Measurements from ENCODE around the gene NCS1.
A peak's percentile ranks its signal among the peaks of the same experiment; 100 is the strongest.

The NCS1 gene

DNA sequence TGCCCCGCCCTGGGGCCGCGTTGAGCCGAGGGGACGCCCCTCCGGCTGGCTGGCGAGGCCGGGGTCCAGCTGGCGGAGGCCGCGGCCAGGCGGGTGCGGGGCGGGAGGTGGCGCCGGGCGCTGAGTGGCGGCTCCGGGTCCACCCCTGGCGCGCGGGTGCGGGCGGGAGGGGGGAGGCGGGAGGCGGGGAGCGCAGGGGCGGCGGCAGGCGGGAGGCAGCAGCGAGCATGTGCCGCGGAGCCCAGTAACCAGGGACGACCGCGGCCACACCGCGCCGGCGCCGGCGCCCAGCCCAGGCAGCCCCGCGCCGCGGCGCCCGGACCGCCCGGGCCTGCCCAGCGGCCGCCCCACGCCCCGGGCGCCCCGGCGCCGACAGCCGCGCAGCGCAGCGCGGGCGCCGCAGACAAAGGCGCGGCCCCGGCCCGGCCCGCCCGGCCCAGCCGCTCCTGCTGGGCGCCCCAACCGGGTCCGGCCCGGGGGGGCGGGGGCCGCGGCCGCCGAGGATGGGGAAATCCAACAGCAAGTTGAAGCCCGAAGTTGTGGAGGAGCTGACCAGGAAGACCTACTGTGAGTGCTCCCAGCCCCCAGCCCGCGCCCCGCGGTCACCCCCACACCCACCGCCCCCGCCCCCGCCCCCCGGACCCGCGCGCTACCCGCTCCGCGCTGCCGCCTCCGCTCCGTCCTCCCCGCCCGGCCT is at the start of gene NCS1:
NCS1 (plus strand) TSS at position 244 of the 697 bp plus-strand sequence; CDS start at position 504, 260 bp downstream.
- Histone ChIP-seq H3K36me3 (ENCODE audit: insufficient read depth, low read length) (no peaks in the 10 kb centered on the region), H2AFZ (ENCODE audit: low read length, unreplicated experiment) (peak within 1 kb of the TSS; percentile 78), H3K27ac (ENCODE audit: low read depth, low read length) (peak within 1 kb of the TSS; percentile 30; the same call in 1 of the 2 replicates), H3K79me2 (ENCODE audit: control insufficient read depth, insufficient read depth, low read length, unreplicated experiment) (peaks cover 45% of the 10 kb centered on the region), H3K4me1 (ENCODE audit: control insufficient read depth, insufficient read depth, low read length, unreplicated experiment) (peaks cover 8% of the 10 kb centered on the region), H3K27me3 (ENCODE audit: insufficient read depth, low read length) (no peaks in the 10 kb centered on the region), H3K4me3 (ENCODE audit: low read depth, low read length) (peak within 1 kb of the TSS; percentile 89)

DNA sequence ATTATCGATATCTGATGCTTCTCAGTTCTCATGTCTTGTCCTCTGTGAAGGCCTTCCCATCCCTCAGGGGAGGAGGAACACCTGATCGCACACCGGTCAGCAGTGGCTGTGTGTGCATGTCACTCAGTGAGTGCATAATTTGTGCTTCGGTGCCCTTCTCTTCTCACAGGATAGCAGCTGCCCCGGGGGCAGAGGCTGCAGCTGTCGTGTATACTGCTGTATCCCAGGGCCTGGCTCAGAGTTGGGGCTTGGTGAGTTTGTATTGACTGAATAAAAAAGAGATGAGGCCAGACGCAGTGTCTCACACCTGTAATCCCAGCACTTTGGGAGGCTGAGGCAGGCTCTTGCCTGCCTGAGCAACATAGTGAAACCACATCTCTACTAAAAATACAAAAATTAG is 49.7 kb upstream of the NCS1 start:
- Histone ChIP-seq H3K36me3 (ENCODE audit: insufficient read depth, low read length) (no peaks in the 10 kb centered on the region), H3K79me2 (ENCODE audit: control insufficient read depth, insufficient read depth, low read length, unreplicated experiment) (no peaks in the 10 kb centered on the region)

GRCh38 chr9:130124085-130124860 is 47.9 kb upstream of the NCS1 start:
- Histone ChIP-seq H3K36me3 (ENCODE audit: insufficient read depth, low read length) (no peaks in the 10 kb centered on the region), H2AFZ (ENCODE audit: low read length, unreplicated experiment) (no peak overlapping the region), H3K27me3 (ENCODE audit: insufficient read depth, low read length) (no peaks in the 10 kb centered on the region), H3K79me2 (ENCODE audit: control insufficient read depth, insufficient read depth, low read length, unreplicated experiment) (no peaks in the 10 kb centered on the region), H3K4me1 (ENCODE audit: control insufficient read depth, insufficient read depth, low read length, unreplicated experiment) (peaks cover 17% of the 10 kb centered on the region), H3K4me3 (ENCODE audit: low read depth, low read length) (no peak overlapping the region), H3K27ac (ENCODE audit: low read depth, low read length) (no peak overlapping the region)

More for the DNA sequence above, 49.7 kb upstream of the NCS1 start:
- Histone ChIP-seq H3K4me1 (ENCODE audit: control insufficient read depth, insufficient read depth, low read length, unreplicated experiment) (peaks cover 21% of the 10 kb centered on the region), H3K27me3 (ENCODE audit: insufficient read depth, low read length) (no peaks in the 10 kb centered on the region), H2AFZ (ENCODE audit: low read length, unreplicated experiment) (no peak overlapping the region), H3K4me3 (ENCODE audit: low read depth, low read length) (no peak overlapping the region), H3K27ac (ENCODE audit: low read depth, low read length) (no peak overlapping the region)

DNA sequence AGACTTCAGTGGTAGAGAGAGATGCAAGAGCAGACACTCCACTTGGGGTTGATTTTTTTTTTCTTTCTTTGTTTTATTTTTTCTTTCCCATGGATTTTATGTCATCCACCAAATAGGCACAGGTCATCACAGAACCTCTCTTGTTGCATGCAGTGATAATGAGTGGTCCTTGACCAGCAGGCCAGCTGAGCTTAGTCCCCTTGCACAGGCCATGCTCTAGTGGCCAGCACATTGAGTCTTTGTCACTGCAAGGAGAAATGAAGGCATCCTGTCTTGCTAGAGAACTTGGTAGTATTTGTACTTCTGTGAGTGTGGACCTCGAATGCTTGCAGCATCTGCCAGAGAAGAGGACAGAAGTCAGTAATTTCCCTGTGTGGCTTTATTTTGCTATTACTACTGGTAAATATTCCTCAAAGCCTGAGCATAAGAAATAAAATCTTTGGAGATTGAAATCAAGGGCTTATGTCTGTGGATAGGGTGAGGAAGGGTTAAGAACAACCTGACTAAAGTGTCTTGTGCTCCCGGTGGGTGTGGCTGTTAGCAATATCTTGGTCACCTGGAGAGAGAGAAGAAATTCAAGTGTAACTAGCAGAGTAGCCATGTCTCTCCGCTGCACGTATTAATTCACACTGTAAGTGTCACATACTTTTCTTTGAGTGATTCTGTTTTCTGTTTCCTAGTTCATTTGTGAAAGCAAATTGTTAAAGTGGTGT is 45.3 kb upstream of the NCS1 start:
- Histone ChIP-seq H3K27ac (ENCODE audit: low read depth, low read length) (0 out of 2 replicates have a peak overlapping the region, but pooled peaks have one; percentile 1), H3K4me1 (ENCODE audit: control insufficient read depth, insufficient read depth, low read length, unreplicated experiment) (peaks cover 24% of the 10 kb centered on the region), H3K27me3 (ENCODE audit: insufficient read depth, low read length) (no peaks in the 10 kb centered on the region), H3K4me3 (ENCODE audit: low read depth, low read length) (no peak overlapping the region), H3K79me2 (ENCODE audit: control insufficient read depth, insufficient read depth, low read length, unreplicated experiment) (no peaks in the 10 kb centered on the region), H3K36me3 (ENCODE audit: insufficient read depth, low read length) (peaks cover 5% of the 10 kb centered on the region; the same call in 1 of the 2 replicates), H2AFZ (ENCODE audit: low read length, unreplicated experiment) (no peak overlapping the region)

DNA sequence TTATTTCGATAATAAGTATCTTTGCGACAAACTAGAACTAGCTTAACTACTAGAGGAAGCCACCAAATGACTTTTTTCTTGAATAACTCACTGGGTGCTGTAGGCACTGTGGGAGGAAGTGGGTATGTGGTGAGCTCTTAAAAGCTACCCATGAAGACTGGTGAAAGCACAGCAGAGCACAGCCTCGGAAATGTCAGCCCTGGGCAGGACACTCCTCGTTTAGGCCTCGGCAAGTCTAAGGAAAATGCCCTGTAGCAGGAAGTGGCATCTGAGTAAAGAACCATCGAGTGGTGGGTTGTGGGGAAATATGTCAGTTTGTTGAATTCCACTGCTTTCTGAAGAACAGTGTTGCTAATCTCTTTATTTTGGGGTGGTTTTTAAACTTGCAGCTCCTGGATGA is 44.0 kb upstream of the NCS1 start:
- Histone ChIP-seq H3K36me3 (ENCODE audit: insufficient read depth, low read length) (peaks cover 5% of the 10 kb centered on the region; the same call in 1 of the 2 replicates), H3K27ac (ENCODE audit: low read depth, low read length) (peak overlapping the region; percentile 96), H3K4me3 (ENCODE audit: low read depth, low read length) (no peak overlapping the region)

DNA sequence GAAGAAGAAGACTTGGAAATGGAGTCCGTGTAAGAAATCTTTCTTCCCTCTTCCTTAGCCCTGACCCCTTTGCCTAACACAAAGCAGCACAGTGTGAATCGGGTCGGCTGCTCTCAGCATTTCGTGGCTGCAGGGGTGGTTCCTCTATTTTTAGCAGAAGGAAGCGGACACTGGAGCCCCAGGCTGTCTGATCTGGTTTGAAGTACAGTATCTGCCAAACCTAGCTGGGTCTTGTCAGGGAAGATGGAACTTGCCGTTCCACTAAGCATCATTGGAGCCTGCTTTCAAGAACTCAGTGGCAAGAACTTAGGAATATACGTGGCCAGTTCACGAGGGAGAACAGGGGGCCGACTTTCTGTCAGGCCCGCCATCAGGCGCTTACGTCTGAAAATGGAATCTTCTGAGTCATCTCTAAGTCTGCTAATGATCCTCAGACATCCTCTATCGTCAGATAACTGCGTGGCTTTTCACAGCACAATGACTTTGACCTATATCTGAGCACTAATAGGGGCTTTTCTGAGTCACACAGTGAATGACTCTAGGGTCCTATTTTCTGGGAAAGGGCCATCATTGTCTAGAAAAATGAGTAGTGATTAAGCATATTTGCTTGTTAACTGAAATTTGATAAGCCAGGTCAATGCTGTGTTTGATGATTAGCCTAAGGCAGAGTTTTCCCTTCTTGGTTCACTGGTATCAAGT is 43.3 kb upstream of the NCS1 start:
- H3K36me3 ChIP-seq (ENCODE audit: insufficient read depth, low read length): peaks cover 5% of the 10 kb centered on the region; the same call in 1 of the 2 replicates
- peaks cover 24% of the 10 kb centered on the region for H3K4me1 ChIP-seq (ENCODE audit: control insufficient read depth, insufficient read depth, low read length, unreplicated experiment)
- peak overlapping the region; percentile 71 for H2AFZ ChIP-seq (ENCODE audit: low read length, unreplicated experiment)
- H3K4me3 ChIP-seq (ENCODE audit: low read depth, low read length): peak overlapping the region; percentile 24; the same call in 1 of the 2 replicates
- H3K27me3 ChIP-seq (ENCODE audit: insufficient read depth, low read length): no peaks in the 10 kb centered on the region
- H3K27ac ChIP-seq (ENCODE audit: low read depth, low read length): peak overlapping the region; percentile 96
- H3K79me2 ChIP-seq (ENCODE audit: control insufficient read depth, insufficient read depth, low read length, unreplicated experiment): no peaks in the 10 kb centered on the region

More for the DNA sequence above, 44.0 kb upstream of the NCS1 start:
- Histone ChIP-seq H3K27me3 (ENCODE audit: insufficient read depth, low read length) (no peaks in the 10 kb centered on the region), H3K4me1 (ENCODE audit: control insufficient read depth, insufficient read depth, low read length, unreplicated experiment) (peaks cover 24% of the 10 kb centered on the region), H2AFZ (ENCODE audit: low read length, unreplicated experiment) (no peak overlapping the region), H3K79me2 (ENCODE audit: control insufficient read depth, insufficient read depth, low read length, unreplicated experiment) (no peaks in the 10 kb centered on the region)

- Histone ChIP-seq H3K4me3 (ENCODE audit: low read depth, low read length) (peak overlapping the region; percentile 24; the same call in 1 of the 2 replicates), H3K79me2 (ENCODE audit: control insufficient read depth, insufficient read depth, low read length, unreplicated experiment) (no peaks in the 10 kb centered on the region), H2AFZ (ENCODE audit: low read length, unreplicated experiment) (peak overlapping the region; percentile 71), H3K4me1 (ENCODE audit: control insufficient read depth, insufficient read depth, low read length, unreplicated experiment) (peaks cover 24% of the 10 kb centered on the region), H3K36me3 (ENCODE audit: insufficient read depth, low read length) (peaks cover 8% of the 10 kb centered on the region; the same call in 1 of the 2 replicates), H3K27ac (ENCODE audit: low read depth, low read length) (peak overlapping the region; percentile 96), H3K27me3 (ENCODE audit: insufficient read depth, low read length) (no peaks in the 10 kb centered on the region)
These were observed 42.7 kb upstream of the NCS1 start for GRCh38 chr9:130129432-130130061.

DNA sequence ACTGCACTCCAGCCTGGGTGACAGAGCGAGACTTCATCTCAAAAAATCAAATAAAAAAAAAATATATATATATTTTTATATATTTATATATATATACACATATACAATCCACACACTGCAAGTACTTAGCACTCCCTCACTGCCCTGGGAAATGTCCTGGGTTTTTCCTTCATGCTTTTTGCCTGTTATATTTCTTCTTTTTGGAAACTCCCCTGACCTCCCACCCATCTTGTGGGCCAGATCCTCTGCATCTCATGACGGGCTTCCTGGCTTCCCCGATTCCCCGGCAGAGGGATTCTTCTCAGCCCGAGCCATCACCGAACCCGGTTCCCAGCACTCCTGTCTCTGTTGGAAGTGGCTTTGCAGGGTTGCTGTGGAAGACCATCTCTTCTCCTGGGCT is 39.5 kb upstream of the NCS1 start:
- Histone ChIP-seq H3K27me3 (ENCODE audit: insufficient read depth, low read length) (no peaks in the 10 kb centered on the region), H3K4me3 (ENCODE audit: low read depth, low read length) (no peak overlapping the region), H3K36me3 (ENCODE audit: insufficient read depth, low read length) (peaks cover 12% of the 10 kb centered on the region; the same call in 1 of the 2 replicates), H3K4me1 (ENCODE audit: control insufficient read depth, insufficient read depth, low read length, unreplicated experiment) (peaks cover 32% of the 10 kb centered on the region), H2AFZ (ENCODE audit: low read length, unreplicated experiment) (no peak overlapping the region), H3K79me2 (ENCODE audit: control insufficient read depth, insufficient read depth, low read length, unreplicated experiment) (no peaks in the 10 kb centered on the region), H3K27ac (ENCODE audit: low read depth, low read length) (no peak overlapping the region)

- H3K36me3 ChIP-seq (ENCODE audit: insufficient read depth, low read length): 0 out of 2 replicates have a peak, but pooled peaks cover 7% of the 10 kb centered on the region
- H3K27me3 ChIP-seq (ENCODE audit: insufficient read depth, low read length): no peaks in the 10 kb centered on the region
- no peak overlapping the region for H2AFZ ChIP-seq (ENCODE audit: low read length, unreplicated experiment)
- peaks cover 29% of the 10 kb centered on the region for H3K4me1 ChIP-seq (ENCODE audit: control insufficient read depth, insufficient read depth, low read length, unreplicated experiment)
- no peaks in the 10 kb centered on the region for H3K79me2 ChIP-seq (ENCODE audit: control insufficient read depth, insufficient read depth, low read length, unreplicated experiment)
- no peak overlapping the region for H3K4me3 ChIP-seq (ENCODE audit: low read depth, low read length)
- peak overlapping the region; percentile 83 for H3K27ac ChIP-seq (ENCODE audit: low read depth, low read length)
These were observed 35.0 kb upstream of the NCS1 start for GRCh38 chr9:130137081-130137640.

All from ACC112 (cell line).